OCI-LY7 (cell line): ENCODE results near the gene BAIAP2L2.

Source experiments
- EZH2phosphoT487 ChIP-seq: fragments of 200-600 bp; sonication (generic); IDR thresholded peaks from 2 replicates; pipeline ENCODE4 v1.6.1; 2018; ENCODE audit warnings: low read depth, borderline replicate concordance, mild to moderate bottlenecking, mixed run types, antibody characterized with exemption, low read length, moderate library complexity, mixed read lengths
- TF ChIP-seq, protein P1 (sequence below): fragments of 200-600 bp; sonication (generic); conservative IDR thresholded peaks from 2 replicates; pipeline ENCODE4 v1.5.1; 2014; ENCODE audit warnings: mild to moderate bottlenecking, antibody characterized with exemption, low read length, moderate library complexity, mixed read lengths

- TF ChIP-seq, protein P1, sequence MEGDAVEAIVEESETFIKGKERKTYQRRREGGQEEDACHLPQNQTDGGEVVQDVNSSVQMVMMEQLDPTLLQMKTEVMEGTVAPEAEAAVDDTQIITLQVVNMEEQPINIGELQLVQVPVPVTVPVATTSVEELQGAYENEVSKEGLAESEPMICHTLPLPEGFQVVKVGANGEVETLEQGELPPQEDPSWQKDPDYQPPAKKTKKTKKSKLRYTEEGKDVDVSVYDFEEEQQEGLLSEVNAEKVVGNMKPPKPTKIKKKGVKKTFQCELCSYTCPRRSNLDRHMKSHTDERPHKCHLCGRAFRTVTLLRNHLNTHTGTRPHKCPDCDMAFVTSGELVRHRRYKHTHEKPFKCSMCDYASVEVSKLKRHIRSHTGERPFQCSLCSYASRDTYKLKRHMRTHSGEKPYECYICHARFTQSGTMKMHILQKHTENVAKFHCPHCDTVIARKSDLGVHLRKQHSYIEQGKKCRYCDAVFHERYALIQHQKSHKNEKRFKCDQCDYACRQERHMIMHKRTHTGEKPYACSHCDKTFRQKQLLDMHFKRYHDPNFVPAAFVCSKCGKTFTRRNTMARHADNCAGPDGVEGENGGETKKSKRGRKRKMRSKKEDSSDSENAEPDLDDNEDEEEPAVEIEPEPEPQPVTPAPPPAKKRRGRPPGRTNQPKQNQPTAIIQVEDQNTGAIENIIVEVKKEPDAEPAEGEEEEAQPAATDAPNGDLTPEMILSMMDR, result no peak
- no peak for TF ChIP-seq EZH2phosphoT487
Measured at GRCh38 chr22:38120359-38121110, 10.1 kb upstream of the BAIAP2L2 start.
